HepG2 (cell line): ENCODE data around the gene INF2. TPM values are rescaled to one million over a fixed set of nuclear protein-coding genes. Genes with fewer than 3 reads are reported as not detected.

Experiments
- BHLHE40 ChIP-seq: IDR thresholded peaks from 2 replicates; pipeline ENCODE4 v1.6.1; 2011; ENCODE audit warnings: low read length, improper control_type of control experiment
- ETV5 ChIP-seq: IDR thresholded peaks from 2 replicates; pipeline ENCODE4 v1.6.1; 2018; ENCODE audit warnings: missing biosample characterization, missing genetic modification reagents, inconsistent platforms, borderline replicate concordance
- HDAC2 ChIP-seq: sonication (generic); formaldehyde crosslinking; IDR thresholded peaks from 2 replicates; pipeline ENCODE4 v1.4.0; 2020; ENCODE audit warnings: missing genetic modification reagents
- IKZF5 ChIP-seq: IDR thresholded peaks from 2 replicates; pipeline ENCODE4 v1.6.1; 2018; ENCODE audit warnings: missing genetic modification reagents, mild to moderate bottlenecking, missing compliant biosample characterization
- MXD1 ChIP-seq: sonication (generic); formaldehyde crosslinking; IDR thresholded peaks from 2 replicates; pipeline ENCODE4 v1.4.0; 2020; ENCODE audit warnings: mild to moderate bottlenecking, missing genetic modification reagents
- MXD4 ChIP-seq: IDR thresholded peaks from 2 replicates; pipeline ENCODE4 v1.6.1; 2016; ENCODE audit warnings: mild to moderate bottlenecking, missing biosample characterization, missing genetic modification reagents
- NFE2L1 ChIP-seq: sonication (generic); formaldehyde crosslinking; IDR thresholded peaks from 2 replicates; pipeline ENCODE4 v1.4.0; 2020; ENCODE audit warnings: missing genetic modification reagents, mild to moderate bottlenecking, borderline replicate concordance
- RNF219 ChIP-seq: sonication (generic); formaldehyde crosslinking; IDR thresholded peaks from 2 replicates; pipeline ENCODE4 v1.5.0; 2020; ENCODE audit warnings: mild to moderate bottlenecking, missing genetic modification reagents
- YEATS2 ChIP-seq: sonication (generic); formaldehyde crosslinking; IDR thresholded peaks from 2 replicates; pipeline ENCODE4 v1.4.0; 2020; ENCODE audit warnings: missing genetic modification reagents, borderline replicate concordance
- ZBTB25 ChIP-seq: IDR thresholded peaks from 2 replicates; pipeline ENCODE4 v1.6.1; 2018; ENCODE audit warnings: missing genetic modification reagents
- ZMAT3 ChIP-seq: sonication (generic); formaldehyde crosslinking; conservative IDR thresholded peaks from 2 replicates; pipeline ENCODE4 v1.7.0; 2021; ENCODE audit warnings: missing genetic modification reagents
- ZNF530 ChIP-seq: sonication (generic); formaldehyde crosslinking; IDR thresholded peaks from 2 replicates; pipeline ENCODE4 v1.5.0; 2020; ENCODE audit warnings: low read depth, mild to moderate bottlenecking, missing genetic modification reagents
- ZNF639 ChIP-seq: conservative IDR thresholded peaks from 2 replicates; pipeline ENCODE4 v1.6.1; 2018; ENCODE audit warnings: missing genetic modification reagents
- polyA plus RNA-seq, 8 experiments: library from polyadenylated mRNA; depleted of rRNA in 3 of 8; stranded (reverse) in 7 of 8; unstranded in 1 of 8; fragments of >200 nt; fragmentation: Illumina TruSeq in 4 of 8; extraction: Trizol in 4 of 8; gene quantifications; 2 replicates each; pipeline versions ENCODE4 v1.2.1 to v1.2.3, GENCODE V29; 2011 to 2016; ENCODE audit warnings: low read depth in 4 of 8, missing spikeins in 1 of 8, mixed read lengths in 1 of 8; ENCODE audit not compliant: insufficient read depth in 1 of 8
- total RNA-seq, 5 experiments: library from RNA; depleted of rRNA; stranded (reverse); fragments of >200 nt; fragmentation: Illumina TruSeq; extraction: Trizol; gene quantifications; 2 replicates each; pipeline ENCODE4 v1.2.3, GENCODE V29; 2016; ENCODE audit warnings: low read depth in 1 of 5
- TF ChIP-seq, protein P1 (sequence below): sonication (generic); formaldehyde crosslinking; IDR thresholded peaks from 2 replicates; pipeline ENCODE4 v1.8.1; 2023; ENCODE audit warnings: mild to moderate bottlenecking, moderate library complexity, missing genetic modification reagents
- TF ChIP-seq, protein P2 (sequence below): sonication (generic); formaldehyde crosslinking; IDR thresholded peaks from 2 replicates; pipeline ENCODE4 v1.4.0; 2020; ENCODE audit warnings: missing genetic modification reagents

Gene INF2
- total and polyA plus RNA-seq, 2 of the 13 experiments (the other 11 are each of a cell fraction or from before 2014, with no cell fraction given): 16.4 to 26.4 TPM

GRCh38 chr14:104735830-104736642 is 46.6 kb downstream of the INF2 start (continued):
- TF ChIP-seq RNF219 (CRISPR knock-in tag): no peak
- TF ChIP-seq, protein P1, sequence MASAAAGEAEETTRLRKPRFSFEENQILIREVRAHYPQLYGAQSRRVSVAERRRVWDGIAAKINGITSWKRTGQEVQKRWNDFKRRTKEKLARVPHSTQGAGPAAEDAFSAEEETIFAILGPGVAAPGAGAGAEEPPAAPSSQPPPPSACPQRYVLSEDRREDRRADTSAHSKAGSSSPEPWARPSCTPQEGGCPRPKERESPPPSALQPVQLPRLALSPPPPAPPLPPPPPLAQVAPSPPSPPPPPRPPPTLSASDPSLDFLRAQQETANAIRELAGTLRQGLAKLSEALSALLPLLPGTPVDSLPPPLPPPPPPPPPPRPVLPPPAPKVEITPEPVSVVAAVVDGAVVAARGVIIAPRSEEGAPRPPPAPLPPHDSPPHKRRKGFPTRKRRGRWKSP (CRISPR knock-in tag): no peak; the same call in 1 of the 2 replicates
- no peak for TF ChIP-seq ZNF530
- TF ChIP-seq HDAC2 (CRISPR knock-in tag): peak; percentile 96
- TF ChIP-seq ETV5 (CRISPR knock-in tag): peak; percentile 95
- TF ChIP-seq NFE2L1 (CRISPR knock-in tag): peak; percentile 72; the same call in 1 of the 2 replicates
- TF ChIP-seq MXD1 (CRISPR knock-in tag): peak; percentile 85; the same call in 1 of the 2 replicates
- TF ChIP-seq ZNF639 (CRISPR knock-in tag): no peak
- peak; percentile 98 for TF ChIP-seq IKZF5
- peak; percentile 67; the same call in 1 of the 2 replicates for TF ChIP-seq YEATS2
- TF ChIP-seq MXD4 (CRISPR knock-in tag): 0 out of 2 replicates have a peak, but pooled peaks have one; percentile 79
- TF ChIP-seq ZMAT3: peak; percentile 90; the same call in 1 of the 2 replicates
- TF ChIP-seq ZBTB25 (CRISPR knock-in tag): peak; percentile 59; the same call in 1 of the 2 replicates
- peak; percentile 56; the same call in 1 of the 2 replicates for TF ChIP-seq BHLHE40
- TF ChIP-seq, protein P2, sequence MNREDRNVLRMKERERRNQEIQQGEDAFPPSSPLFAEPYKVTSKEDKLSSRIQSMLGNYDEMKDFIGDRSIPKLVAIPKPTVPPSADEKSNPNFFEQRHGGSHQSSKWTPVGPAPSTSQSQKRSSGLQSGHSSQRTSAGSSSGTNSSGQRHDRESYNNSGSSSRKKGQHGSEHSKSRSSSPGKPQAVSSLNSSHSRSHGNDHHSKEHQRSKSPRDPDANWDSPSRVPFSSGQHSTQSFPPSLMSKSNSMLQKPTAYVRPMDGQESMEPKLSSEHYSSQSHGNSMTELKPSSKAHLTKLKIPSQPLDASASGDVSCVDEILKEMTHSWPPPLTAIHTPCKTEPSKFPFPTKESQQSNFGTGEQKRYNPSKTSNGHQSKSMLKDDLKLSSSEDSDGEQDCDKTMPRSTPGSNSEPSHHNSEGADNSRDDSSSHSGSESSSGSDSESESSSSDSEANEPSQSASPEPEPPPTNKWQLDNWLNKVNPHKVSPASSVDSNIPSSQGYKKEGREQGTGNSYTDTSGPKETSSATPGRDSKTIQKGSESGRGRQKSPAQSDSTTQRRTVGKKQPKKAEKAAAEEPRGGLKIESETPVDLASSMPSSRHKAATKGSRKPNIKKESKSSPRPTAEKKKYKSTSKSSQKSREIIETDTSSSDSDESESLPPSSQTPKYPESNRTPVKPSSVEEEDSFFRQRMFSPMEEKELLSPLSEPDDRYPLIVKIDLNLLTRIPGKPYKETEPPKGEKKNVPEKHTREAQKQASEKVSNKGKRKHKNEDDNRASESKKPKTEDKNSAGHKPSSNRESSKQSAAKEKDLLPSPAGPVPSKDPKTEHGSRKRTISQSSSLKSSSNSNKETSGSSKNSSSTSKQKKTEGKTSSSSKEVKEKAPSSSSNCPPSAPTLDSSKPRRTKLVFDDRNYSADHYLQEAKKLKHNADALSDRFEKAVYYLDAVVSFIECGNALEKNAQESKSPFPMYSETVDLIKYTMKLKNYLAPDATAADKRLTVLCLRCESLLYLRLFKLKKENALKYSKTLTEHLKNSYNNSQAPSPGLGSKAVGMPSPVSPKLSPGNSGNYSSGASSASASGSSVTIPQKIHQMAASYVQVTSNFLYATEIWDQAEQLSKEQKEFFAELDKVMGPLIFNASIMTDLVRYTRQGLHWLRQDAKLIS: no peak
